ENCODE data around the gene UPK1B.
"Not testable (repeated sequence)": the region's sequence is repeated elsewhere in the genome, so short reads cannot be mapped to it uniquely, and the experiment has no call there.

UPK1B gene

GRCh38 chr3:119227070-119227850 is 53.9 kb downstream of the UPK1B start:
- no peak for DNase-seq

GRCh38 chr3:119228373-119229145 is 55.2 kb downstream of the UPK1B start:
- no peak for DNase-seq

- no peak for DNase-seq
Observed at GRCh38 chr3:119229190-119229589, 55.8 kb downstream of the UPK1B start.

- no peak for DNase-seq
Observed at GRCh38 chr3:119230071-119230470, 56.7 kb downstream of the UPK1B start.

DNA sequence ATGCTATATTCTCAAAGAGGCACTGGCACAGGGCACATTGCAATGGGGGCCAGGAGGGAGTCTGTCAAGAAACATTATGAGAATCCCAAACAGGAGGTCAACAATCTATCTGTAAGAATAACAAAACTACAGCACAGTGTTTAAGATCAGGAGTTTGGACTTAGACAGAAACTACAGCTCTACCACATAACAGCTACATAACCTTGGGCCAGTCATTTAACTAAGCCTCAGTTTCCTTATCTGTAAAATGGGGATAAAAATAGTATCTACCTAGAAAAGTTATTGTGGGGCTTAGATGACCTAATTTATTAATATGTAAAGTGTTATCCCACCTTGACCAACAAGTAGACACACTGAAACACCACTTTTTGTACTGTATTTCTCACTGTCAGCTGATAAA is 57.3 kb downstream of the UPK1B start:
- no peak for DNase-seq

DNA sequence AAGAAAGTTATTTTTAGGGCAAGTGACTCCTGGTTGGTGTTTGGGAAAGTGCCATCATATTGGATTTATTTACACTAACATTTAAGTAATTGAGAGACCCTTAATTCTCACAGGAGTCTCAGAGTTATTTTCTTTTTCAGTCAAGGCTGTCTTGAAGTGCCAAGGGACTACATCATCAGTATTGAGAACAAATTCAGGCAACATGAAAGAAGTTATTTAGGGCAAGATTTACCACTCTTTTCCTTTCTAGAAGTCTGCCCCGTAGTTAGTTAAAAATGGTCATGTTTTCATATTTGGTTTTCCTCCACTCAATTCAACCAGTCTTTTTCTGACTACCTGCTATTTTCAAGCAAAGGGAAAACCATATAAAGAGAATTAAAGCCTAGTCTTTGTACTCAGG is 61.2 kb downstream of the UPK1B start:
- no peak for DNase-seq

- no peak for DNase-seq
Observed at GRCh38 chr3:119235151-119235550, 61.8 kb downstream of the UPK1B start.

DNA sequence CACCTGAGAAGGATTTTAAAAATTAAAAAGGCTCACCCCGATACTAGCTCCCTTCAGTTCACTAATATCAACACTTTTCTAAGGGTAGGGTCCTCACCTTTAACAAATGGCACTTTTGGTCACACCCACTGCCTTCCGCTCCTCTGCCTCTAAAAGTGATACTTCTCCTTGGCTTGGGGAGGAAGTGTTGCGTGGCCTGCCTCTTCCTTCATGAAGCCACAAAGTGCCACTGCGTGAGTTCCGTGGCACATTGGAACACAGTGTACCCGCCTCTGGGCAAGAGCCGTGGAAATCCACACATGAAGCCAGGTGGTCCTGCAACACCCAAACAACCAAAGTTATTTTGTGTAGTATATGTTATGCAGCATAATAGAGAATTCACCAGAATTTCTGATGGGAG is 63.4 kb downstream of the UPK1B start:
- DNase-seq = no peak

DNA sequence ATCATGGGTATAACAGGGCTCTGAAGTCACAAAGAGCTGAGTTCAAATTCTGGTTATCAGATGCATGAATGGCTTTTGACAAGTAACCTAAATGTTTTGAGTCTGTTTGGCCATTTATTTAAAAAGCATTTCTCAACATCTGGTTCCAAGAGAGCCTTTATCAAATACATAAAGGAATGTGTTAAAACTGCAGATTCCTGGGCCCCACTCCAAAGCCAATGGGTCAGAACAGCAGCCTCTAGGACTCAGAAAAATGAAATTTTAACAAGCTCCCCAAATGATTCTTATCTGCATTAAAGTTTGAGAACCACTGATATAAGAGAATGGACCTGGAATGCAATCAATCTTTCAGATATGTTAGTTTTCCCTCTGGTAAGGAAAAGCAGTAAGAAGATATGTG is 63.9 kb downstream of the UPK1B start:
- DNase-seq = no peak

GRCh38 chr3:119238363-119238762 is 65.0 kb downstream of the UPK1B start:
- no peak for DNase-seq

GRCh38 chr3:119239206-119239820 is 65.9 kb downstream of the UPK1B start:
- no peak for DNase-seq

GRCh38 chr3:119240101-119240590 is 66.7 kb downstream of the UPK1B start:
- no peak for DNase-seq

DNA sequence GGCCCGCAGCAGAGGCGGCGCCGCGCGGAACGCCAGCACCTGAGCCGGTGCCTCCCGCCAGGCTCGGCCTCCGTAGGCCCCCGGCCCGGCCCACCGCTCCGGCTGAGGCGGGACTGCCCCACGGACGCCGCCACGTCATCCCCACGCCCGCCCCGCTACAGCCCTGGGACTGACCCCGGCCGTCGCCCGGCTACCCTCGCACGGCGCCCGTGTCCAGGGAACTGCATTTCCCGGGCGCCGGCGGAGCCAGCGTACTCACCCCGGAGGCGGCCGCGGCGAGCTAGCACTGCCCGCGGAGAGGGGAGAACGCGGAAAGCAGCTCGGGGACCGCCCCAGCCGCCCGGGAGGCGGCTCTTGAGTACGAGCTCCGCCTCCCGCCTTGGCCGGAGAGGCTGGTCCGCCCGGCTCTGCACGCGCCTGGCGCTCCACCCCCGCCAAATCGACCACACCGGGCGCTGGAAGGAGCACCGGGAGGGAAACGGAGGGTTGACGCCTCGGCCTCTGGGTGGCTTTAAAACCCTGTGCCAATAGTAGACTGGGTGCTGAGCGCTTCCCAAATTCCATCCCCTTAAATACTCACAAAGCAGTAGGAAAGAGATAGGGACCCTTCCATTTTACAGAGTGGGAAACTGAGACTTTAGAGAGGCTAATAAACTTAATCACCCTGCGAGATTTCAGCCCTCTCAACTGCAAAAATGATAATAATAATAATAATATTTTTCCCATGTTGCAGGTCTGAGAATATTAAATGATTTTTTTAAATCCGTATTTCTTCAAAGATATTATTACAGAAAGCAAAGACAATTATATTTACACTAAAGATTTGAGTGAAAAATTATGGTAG is 67.4 kb downstream of the UPK1B start, which contains the start of gene B4GALT4:
Gene B4GALT4, minus strand, starts transcription at position 288 of the 844 bp plus-strand sequence. CDS start 10,779 bp downstream, outside the sequence.
- peak; percentile 67 for DNase-seq

- not testable (repeated sequence) for DNase-seq
Observed at GRCh38 chr3:119242387-119243057, 69.1 kb downstream of the UPK1B start.

DNA sequence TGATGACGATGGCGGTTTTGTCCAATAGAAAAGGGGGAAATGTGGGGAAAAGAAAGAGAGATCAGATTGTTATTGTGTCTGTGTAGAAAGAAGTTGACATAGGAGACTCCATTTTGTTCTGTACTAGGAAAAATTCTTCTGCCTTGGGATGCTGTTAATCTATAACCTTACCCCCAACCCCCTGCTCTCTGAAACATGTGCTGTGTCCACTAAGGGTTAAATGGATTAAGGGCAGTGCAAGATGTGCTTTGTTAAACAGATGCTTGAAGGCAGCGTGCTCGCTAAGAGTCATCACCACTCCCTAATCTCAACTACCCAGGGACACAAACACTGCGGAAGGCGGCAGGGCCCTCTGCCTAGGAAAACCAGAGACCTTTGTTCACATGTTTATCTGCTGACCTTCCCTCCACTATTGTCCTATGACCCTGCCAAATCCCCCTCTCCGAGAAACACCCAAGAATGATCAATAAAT is 69.7 kb downstream of the UPK1B start:
- DNase-seq = not testable (repeated sequence)

DNA sequence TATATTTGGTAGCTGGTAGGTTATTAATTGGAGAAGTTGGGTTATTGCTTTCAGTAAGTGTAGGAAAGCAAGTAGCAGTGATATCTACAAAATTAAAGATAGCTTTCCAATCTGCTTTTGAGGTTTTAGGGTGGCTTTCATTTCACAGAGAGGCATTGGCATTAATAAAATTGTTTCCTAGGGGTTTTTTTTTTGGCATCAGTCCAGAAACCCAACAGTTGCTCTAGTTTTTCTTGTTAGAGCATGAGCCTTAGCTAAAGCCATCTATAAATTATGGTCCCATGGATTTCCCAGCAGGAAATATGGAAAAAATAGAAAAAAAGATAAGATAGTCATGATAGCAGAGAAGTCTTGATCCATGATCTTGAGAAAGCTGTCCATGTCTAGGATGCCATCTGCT is 70.3 kb downstream of the UPK1B start:
- no peak for DNase-seq

- DNase-seq = no peak
Observed at GRCh38 chr3:119245778-119246177, 72.4 kb downstream of the UPK1B start.
